ENCODE measurements around the gene CCDC170.

The CCDC170 gene

GRCh38 chr6:151549790-151550189 lies 56.0 kb downstream of the CCDC170 start:
- no peak for DNase-seq

- DNase-seq, result no peak
These were observed 56.8 kb downstream of the CCDC170 start for GRCh38 chr6:151550618-151551017.

GRCh38 chr6:151551223-151551857 lies 57.5 kb downstream of the CCDC170 start:
- no peak for DNase-seq

GRCh38 chr6:151553416-151554165 lies 59.8 kb downstream of the CCDC170 start:
- no peak for DNase-seq

GRCh38 chr6:151561238-151561637 lies 67.4 kb downstream of the CCDC170 start:
- DNase-seq, result no peak

GRCh38 chr6:151564654-151565053 lies 70.8 kb downstream of the CCDC170 start:
- no peak for DNase-seq

GRCh38 chr6:151565940-151566339 lies 72.1 kb downstream of the CCDC170 start:
- DNase-seq, result no peak

GRCh38 chr6:151566557-151566956 lies 72.7 kb downstream of the CCDC170 start:
- no peak for DNase-seq

GRCh38 chr6:151576633-151577032 lies 82.8 kb downstream of the CCDC170 start:
- no peak for DNase-seq

- DNase-seq, result no peak
These were observed 83.4 kb downstream of the CCDC170 start for GRCh38 chr6:151577257-151577656.

GRCh38 chr6:151585741-151586140 lies 91.9 kb downstream of the CCDC170 start:
- DNase-seq, result no peak

GRCh38 chr6:151589667-151590066 lies 95.8 kb downstream of the CCDC170 start:
- DNase-seq, result no peak

- no peak for DNase-seq
These were observed 96.9 kb downstream of the CCDC170 start for GRCh38 chr6:151590742-151591141.

- no peak for DNase-seq
These were observed 98.8 kb downstream of the CCDC170 start for GRCh38 chr6:151592449-151593159.

- DNase-seq, result no peak
These were observed 115.5 kb downstream of the CCDC170 start for GRCh38 chr6:151609146-151609902.

- no peak for DNase-seq
These were observed 116.5 kb downstream of the CCDC170 start for GRCh38 chr6:151610326-151610725.

GRCh38 chr6:151614630-151615029 lies 120.8 kb downstream of the CCDC170 start:
- no peak for DNase-seq

- DNase-seq, result no peak
These were observed 122.3 kb downstream of the CCDC170 start for GRCh38 chr6:151616091-151616513.

GRCh38 chr6:151616600-151616999 lies 122.8 kb downstream of the CCDC170 start:
- DNase-seq, result no peak

GRCh38 chr6:151617539-151617938 lies 123.7 kb downstream of the CCDC170 start:
- DNase-seq, result no peak

GRCh38 chr6:151618717-151619116 lies 124.9 kb downstream of the CCDC170 start:
- peak; percentile 8 for DNase-seq

GRCh38 chr6:151620179-151620578 lies 126.4 kb downstream of the CCDC170 start:
- DNase-seq, result no peak

GRCh38 chr6:151624071-151624470 lies 130.3 kb downstream of the CCDC170 start:
- DNase-seq, result no peak
